Endothelial cell of umbilical vein (primary cell): Measurements from ENCODE around the gene SH3RF3. TPM values are rescaled to one million over a fixed set of nuclear protein-coding genes. Genes with fewer than 3 reads are reported as not detected.

Source experiments
- BruUV-seq: library from RNA; stranded (reverse); fragments of 400-500 nt; replicated peaks from 2 replicates; lab custom pipeline; 2021; lab: Mats Ljungman, UMichigan
- CTCF ChIA-PET: fragments of 300-600, 350-600 bp; sonication (Branson Sonifier 250); formaldehyde crosslinking; loops from one replicate; lab custom pipeline; 2021; ENCODE audit warnings: antibody characterized with exemption, inconsistent platforms; lab: Charles Lee
- POLR2A ChIA-PET: fragments of 300-600, 350-600 bp; sonication (Branson Sonifier 250); formaldehyde crosslinking; loops from one replicate; lab custom pipeline; 2021; ENCODE audit warnings: antibody characterized with exemption, inconsistent platforms; lab: Charles Lee
- DNase-seq: peaks from one replicate; pipeline ENCODE4 v3.0.0-alpha.2; 2011; ENCODE audit warnings: low read depth, low spot score
- FAIRE-seq: peaks from 2 replicates; lab custom pipeline; 2011; peaks lifted over from hg19 to GRCh38; lab: Jason Lieb, UNC
- H2AFZ ChIP-seq: 2 replicates; pipeline ENCODE4 v1.6.0; 2012; ENCODE audit warnings: low read depth, low read length, control low read depth, inconsistent platforms
- H3K27ac ChIP-seq: 2 replicates; pipeline ENCODE4 v1.5.1; 2011; ENCODE audit warnings: low read depth, mild to moderate bottlenecking, control low read depth, low read length, moderate library complexity; ENCODE audit not compliant: insufficient read depth
- H3K27me3 ChIP-seq, 2 experiments: 2 replicates each; pipeline versions ENCODE4 v1.6.0 to v1.6.1; 2011; ENCODE audit warnings: low read length in 2 of 2, mixed read lengths in 1 of 2; ENCODE audit not compliant: control insufficient read depth in 2 of 2, insufficient read depth in 2 of 2
- H3K36me3 ChIP-seq, 2 experiments: 2 replicates in 1 of 2; 3 replicates in 1 of 2; pipeline ENCODE4 v1.5.1; 2011; ENCODE audit warnings: low read length in 2 of 2, mild to moderate bottlenecking in 1 of 2, moderate library complexity in 1 of 2; ENCODE audit not compliant: control insufficient read depth in 2 of 2, insufficient read depth in 2 of 2; ENCODE audit errors: extremely low read depth in 1 of 2
- H3K4me1 ChIP-seq: 3 replicates; pipeline ENCODE4 v1.5.1; 2011; ENCODE audit warnings: mild to moderate bottlenecking, low read length; ENCODE audit not compliant: control insufficient read depth, insufficient read depth; ENCODE audit errors: extremely low read depth
- H3K4me2 ChIP-seq: 2 replicates; pipeline ENCODE4 v1.6.1; 2011; ENCODE audit warnings: low read length, control low read depth, mixed read lengths; ENCODE audit not compliant: insufficient read depth
- H3K4me3 ChIP-seq, 3 experiments: fragments of 200-600 bp in 1 of 3; sonication (generic), shearing (Covaris generic) in 1 of 3; replicated peaks in 1 of 3; 2 replicates each; pipeline ENCODE4 v1.5.1; 2011 to 2016; ENCODE audit warnings: control low read depth in 3 of 3, low read length in 3 of 3, mild to moderate bottlenecking in 2 of 3, inconsistent platforms in 1 of 3, low read depth in 1 of 3, moderate library complexity in 1 of 3; ENCODE audit not compliant: insufficient read depth in 1 of 3
- H3K79me2 ChIP-seq: 2 replicates; pipeline ENCODE4 v1.6.0; 2012; ENCODE audit warnings: low read length, inconsistent platforms; ENCODE audit not compliant: control insufficient read depth, insufficient read depth
- H3K9ac ChIP-seq: replicated peaks from 2 replicates; pipeline ENCODE3; 2011; ENCODE audit warnings: low read length, control low read depth; ENCODE audit not compliant: insufficient read depth; ENCODE audit errors: extremely low read depth
- H3K9me1 ChIP-seq: replicated peaks from 3 replicates; pipeline ENCODE4 v1.6.0; 2011; ENCODE audit warnings: mild to moderate bottlenecking, low read length; ENCODE audit not compliant: control insufficient read depth, insufficient read depth; ENCODE audit errors: extremely low read depth
- H3K9me3 ChIP-seq: replicated peaks from 2 replicates; pipeline ENCODE4 v1.5.1; 2012; ENCODE audit warnings: low read length, inconsistent platforms; ENCODE audit not compliant: control insufficient read depth, insufficient read depth
- H4K20me1 ChIP-seq: replicated peaks from 2 replicates; pipeline ENCODE3; 2011; ENCODE audit warnings: mild to moderate bottlenecking, low read length; ENCODE audit not compliant: control insufficient read depth, insufficient read depth; ENCODE audit errors: extremely low read depth
- CTCF ChIP-seq, 2 donors: IDR thresholded peaks; 1 replicate in 1 of 2; 2 replicates in 1 of 2; pipeline ENCODE4 v1.5.1; 2011; ENCODE audit warnings: low read length in 2 of 2, mild to moderate bottlenecking in 2 of 2, moderate library complexity in 2 of 2, control low read depth in 1 of 2, inconsistent platforms in 1 of 2, low read depth in 1 of 2; ENCODE audit not compliant: insufficient read depth in 1 of 2; ENCODE audit errors: extremely low read depth in 1 of 2
- EZH2 ChIP-seq: IDR thresholded peaks from 2 replicates; pipeline ENCODE4 v1.6.1; 2012; ENCODE audit warnings: borderline replicate concordance, low read depth, mild to moderate bottlenecking, moderate library complexity, low read length, inconsistent platforms; ENCODE audit not compliant: severe bottlenecking
- FOS ChIP-seq: IDR thresholded peaks from 2 replicates; pipeline ENCODE4 v1.6.1; 2011; ENCODE audit warnings: mild to moderate bottlenecking, low read length, moderate library complexity, borderline replicate concordance; ENCODE audit not compliant: insufficient read depth
- GATA2 ChIP-seq: IDR thresholded peaks from 2 replicates; pipeline ENCODE4 v1.7.0; 2011; ENCODE audit warnings: low read depth, mild to moderate bottlenecking, moderate library complexity, mixed read lengths, low read length; ENCODE audit not compliant: insufficient read length, insufficient read depth
- JUN ChIP-seq: IDR thresholded peaks from 2 replicates; pipeline ENCODE4 v1.6.1; 2011; ENCODE audit warnings: borderline replicate concordance, low read depth; ENCODE audit not compliant: insufficient read length, insufficient read depth
- MAX ChIP-seq: IDR thresholded peaks from 2 replicates; pipeline ENCODE4 v1.6.1; 2011; ENCODE audit not compliant: insufficient read depth, insufficient read length
- MYC ChIP-seq: IDR thresholded peaks from one replicate; pipeline ENCODE4 v1.6.1; 2011; ENCODE audit warnings: mild to moderate bottlenecking, low read depth, low read length
- POLR2A ChIP-seq: IDR thresholded peaks from 2 replicates; pipeline ENCODE4 v1.6.1; 2012; ENCODE audit warnings: low read depth, mild to moderate bottlenecking, control low read depth, low read length
- POLR2AphosphoS5 ChIP-seq: IDR thresholded peaks from 2 replicates; pipeline ENCODE4 v1.6.1; 2012; ENCODE audit warnings: low read depth, mild to moderate bottlenecking, control low read depth, low read length, moderate library complexity; ENCODE audit not compliant: insufficient read depth
- dilution Hi-C: fragments of 300-500 bp; cut with MboI; formaldehyde crosslinking; loops from one replicate; pipeline ENCODE4 v1.15.0; 2019; ENCODE audit warnings: low sequenced_read_pairs; ENCODE audit not compliant: extremely low pct_ligation_motif_present
- intact Hi-C: fragments of 100-400 bp; cut with micrococcal nuclease; formaldehyde crosslinking; loops from one replicate; pipeline ENCODE4 v1.10.0; 2022
- polyA plus RNA-seq, 4 experiments: library from polyadenylated mRNA; depleted of rRNA in 3 of 4; stranded (reverse) in 3 of 4; unstranded in 1 of 4; fragments of >200 nt; gene quantifications; 2 replicates each; pipeline versions ENCODE4 v1.2.1 to v1.2.3, GENCODE V29; 2011 to 2012; ENCODE audit warnings: missing spikeins in 1 of 4
- total RNA-seq: library from RNA; stranded (reverse); gene quantifications from 2 replicates; pipeline ENCODE4 v1.2.3, GENCODE V29; 2021

The SH3RF3 gene
- total and polyA plus RNA-seq, 2 donors (not counting 3 experiments of a cell fraction or from before 2014, with no cell fraction given), result 3.8 to 14.7 TPM

- Histone ChIP-seq H3K9me1 (no peaks in the 10 kb centered on the region), H3K9ac (no peak overlapping the region), H3K27me3 (peaks cover 5% of the 10 kb centered on the region in 2 experiments), H3K9me3 (no peaks in the 10 kb centered on the region), H3K79me2 (no peaks in the 10 kb centered on the region), H4K20me1 (no peaks in the 10 kb centered on the region), H2AFZ (no peak overlapping the region), H3K4me2 (no peak overlapping the region), H3K36me3 (no peaks in the 10 kb centered on the region), H3K4me1 (no peaks in the 10 kb centered on the region), H3K27ac (no peak overlapping the region), H3K4me3 (no peak overlapping the region)
- intact Hi-C loops, result no loop called here
- FAIRE-seq, result no peak
- ChIA-PET POLR2A (no interaction called here), CTCF (interaction anchor here (2.5 kb wide), 1 partner anchor 209 kb away, joined by 7 read pairs; no protein-coding TSS in a partner anchor)
- BruUV-seq, result no TSS peak
- no peak for DNase-seq
- dilution Hi-C loops, result no loop called here
- no peak for TF ChIP-seq POLR2AphosphoS5
- no peak for TF ChIP-seq MAX
- no peak for TF ChIP-seq MYC
- no peak for TF ChIP-seq CTCF (IDR thresholded peaks at IDR 0.05; ENCODE audit: extremely low read depth in 1 of 2, insufficient read depth in 1 of 2, low read depth in 1 of 2, low read length in 2 of 2)
- no peak for TF ChIP-seq POLR2A
- TF ChIP-seq JUN, result no peak
- no peak for TF ChIP-seq GATA2
- no peak for TF ChIP-seq FOS
- TF ChIP-seq EZH2, result no peak
These were observed 398.1 kb downstream of the SH3RF3 start for GRCh38 chr2:109527079-109527478.
